ENCODE data around the gene FLII. TPM values are rescaled to one million over a fixed set of nuclear protein-coding genes. Genes with fewer than 3 reads are reported as not detected.
A peak's percentile ranks its signal among the peaks of the same experiment; 100 is the strongest.

The FLII gene
- 298 to 313 TPM (median 309 TPM) in 3 replicates for total RNA-seq (2021)
- Bru-seq, nascent RNA, result percentile 64 among the genes with signal in this experiment
- long read RNA-seq, experiment 1, full-length matches to known transcripts, result 362 of 854 reads
- long read RNA-seq, experiment 1, partial matches to known transcripts, result 109 of 854 reads
- long read RNA-seq, experiment 1, other reads (novel, unspliced or antisense), result 383 of 854 reads
- long read RNA-seq, experiment 2, full-length matches to known transcripts, result 9 of 156 reads
- long read RNA-seq, experiment 2, partial matches to known transcripts, result 76 of 156 reads
- long read RNA-seq, experiment 2, other reads (novel, unspliced or antisense), result 71 of 156 reads
- long read RNA-seq, experiment 3, partial matches to known transcripts, result 25 of 29 reads
- long read RNA-seq, experiment 3, other reads (novel, unspliced or antisense), result 4 of 29 reads

- peaks cover 26% of the 10 kb centered on the region for H3K36me3 Mint-ChIP-seq
- DNase-seq (ENCODE audit: low spot score) (peak; percentile 60), ATAC-seq (peak; percentile 3)
- no peaks in the 10 kb centered on the region for H3K27me3 Mint-ChIP-seq (ENCODE audit: low read depth)
- ChIA-PET CTCF (interaction anchor here (0.7 to 2.5 kb wide), 6 partner anchors 11 to 105 kb away, joined by 3 to 15 read pairs (median 4); partner anchors contain the start of genes ALKBH5 and SHMT1), POLR2A (interaction anchor here (0.8 to 1.7 kb wide), 4 partner anchors 11 to 34 kb away, joined by 3 to 10 read pairs (median 6); no protein-coding TSS in a partner anchor)
- H3K4me3 Mint-ChIP-seq, result peak within 1 kb of the TSS; percentile 95
- no peaks in the 10 kb centered on the region for H3K9me3 Mint-ChIP-seq
- peaks cover 29% of the 10 kb centered on the region for H3K4me1 Mint-ChIP-seq
- peak within 1 kb of the TSS; percentile 98 for H3K27ac Mint-ChIP-seq
- TF ChIP-seq MLX (CRISPR knock-in tag; IDR thresholded peaks at IDR 0.05) (no peak), CTCF (IDR thresholded peaks at IDR 0.05) (no peak), CBFB (CRISPR knock-in tag; IDR thresholded peaks at IDR 0.05; ENCODE audit: low read depth) (no peak), NFYB (CRISPR knock-in tag; conservative IDR thresholded peaks at IDR 0.05; ENCODE audit: low read depth) (0 out of 2 replicates have a peak, but pooled peaks have one; percentile 11), SP1 (CRISPR knock-in tag; conservative IDR thresholded peaks at IDR 0.05) (peak; percentile 94), STAT6 (CRISPR knock-in tag; conservative IDR thresholded peaks at IDR 0.05; ENCODE audit: low read depth) (no peak), JAZF1 (CRISPR knock-in tag; IDR thresholded peaks at IDR 0.05) (no peak), IRF1 (CRISPR knock-in tag; IDR thresholded peaks at IDR 0.05) (no peak), PRDM15 (CRISPR knock-in tag; IDR thresholded peaks at IDR 0.05) (peak; percentile 24; the same call in 1 of the 2 replicates), MAX (CRISPR knock-in tag; IDR thresholded peaks at IDR 0.05) (0 out of 2 replicates have a peak, but pooled peaks have one; percentile 30), GABPB1 (CRISPR knock-in tag; IDR thresholded peaks at IDR 0.05) (no peak), SMAD3 (CRISPR knock-in tag; IDR thresholded peaks at IDR 0.05; ENCODE audit: borderline replicate concordance) (no peak), NR3C1 (CRISPR knock-in tag; conservative IDR thresholded peaks at IDR 0.05; ENCODE audit: low read depth) (no peak), EMX1 (CRISPR knock-in tag; IDR thresholded peaks at IDR 0.05) (no peak), FOXK1 (CRISPR knock-in tag; IDR thresholded peaks at IDR 0.05) (no peak; the same call in 1 of the 2 replicates), IRF2 (CRISPR knock-in tag; IDR thresholded peaks at IDR 0.05; ENCODE audit: borderline replicate concordance, low read depth) (no peak), ATF6 (CRISPR knock-in tag; IDR thresholded peaks at IDR 0.05) (no peak), FOXP4 (CRISPR knock-in tag; IDR thresholded peaks at IDR 0.05) (peak; percentile 88), ZNF121 (CRISPR knock-in tag; IDR thresholded peaks at IDR 0.05) (no peak), E2F5 (CRISPR knock-in tag; IDR thresholded peaks at IDR 0.05) (peak; percentile 49; the same call in 1 of the 2 replicates)
Observed at GRCh38 chr17:18258356-18259038, at the start of gene FLII. FLII (minus strand) TSS chr17:18258738; CDS start chr17:18258690, 48 bp downstream.

All from WTC11 (cell line).